ENCODE results near the gene ZNF329. TPM values are rescaled to one million over a fixed set of nuclear protein-coding genes. Genes with fewer than 3 reads are reported as not detected.
A peak's percentile ranks its signal among the peaks of the same experiment; 100 is the strongest.

ZNF329 gene
- polyA plus RNA-seq, 1 donor = 26.2 TPM

GRCh38 chr19:58123354-58123753 is 27.2 kb downstream of the ZNF329 start:
- DNase-seq = no peak

GRCh38 chr19:58118979-58119733 is 31.4 kb downstream of the ZNF329 start:
- DNase-seq = no peak

- peak; percentile 53 for DNase-seq
These were observed 32.6 kb downstream of the ZNF329 start for GRCh38 chr19:58117841-58118575.

GRCh38 chr19:58108546-58108817 is 42.1 kb downstream of the ZNF329 start:
- DNase-seq = no peak

- DNase-seq = no peak
These were observed 42.6 kb downstream of the ZNF329 start for GRCh38 chr19:58107778-58108545.

- no peak for DNase-seq
These were observed 51.9 kb downstream of the ZNF329 start for GRCh38 chr19:58098682-58098998.

- DNase-seq = peak; percentile 99
These were observed 52.6 kb downstream of the ZNF329 start, which contains the start of gene ZSCAN18 for GRCh38 chr19:58097781-58098681. TSS of gene ZSCAN18 (minus strand) at chr19:58098231. CDS start at chr19:58090267, 7,964 bp downstream.

- no peak for DNase-seq
These were observed 53.2 kb downstream of the ZNF329 start for GRCh38 chr19:58097349-58097748.

GRCh38 chr19:58096884-58097283 is 53.7 kb downstream of the ZNF329 start:
- no peak for DNase-seq

- DNase-seq = no peak
These were observed 55.3 kb downstream of the ZNF329 start for GRCh38 chr19:58095328-58095727.

GRCh38 chr19:58093071-58093470 is 57.5 kb downstream of the ZNF329 start:
- DNase-seq = no peak

GRCh38 chr19:58091251-58091995 is 59.2 kb downstream of the ZNF329 start:
- no peak for DNase-seq

GRCh38 chr19:58089846-58090245 is 60.7 kb downstream of the ZNF329 start:
- DNase-seq = no peak

- DNase-seq = no peak
These were observed 62.0 kb downstream of the ZNF329 start for GRCh38 chr19:58088521-58089052.

GRCh38 chr19:58086825-58087710 is 63.5 kb downstream of the ZNF329 start:
- DNase-seq = no peak

- no peak for DNase-seq
These were observed 65.2 kb downstream of the ZNF329 start for GRCh38 chr19:58085348-58085875.

- no peak for DNase-seq
These were observed 65.8 kb downstream of the ZNF329 start for GRCh38 chr19:58084596-58085347.

GRCh38 chr19:58083021-58083420 is 67.6 kb downstream of the ZNF329 start:
- no peak for DNase-seq

GRCh38 chr19:58079792-58080191 is 70.8 kb downstream of the ZNF329 start:
- no peak for DNase-seq

All from left kidney (tissue), 2 donors.